Measurements from ENCODE around the gene RIF1.

Gene RIF1

DNA sequence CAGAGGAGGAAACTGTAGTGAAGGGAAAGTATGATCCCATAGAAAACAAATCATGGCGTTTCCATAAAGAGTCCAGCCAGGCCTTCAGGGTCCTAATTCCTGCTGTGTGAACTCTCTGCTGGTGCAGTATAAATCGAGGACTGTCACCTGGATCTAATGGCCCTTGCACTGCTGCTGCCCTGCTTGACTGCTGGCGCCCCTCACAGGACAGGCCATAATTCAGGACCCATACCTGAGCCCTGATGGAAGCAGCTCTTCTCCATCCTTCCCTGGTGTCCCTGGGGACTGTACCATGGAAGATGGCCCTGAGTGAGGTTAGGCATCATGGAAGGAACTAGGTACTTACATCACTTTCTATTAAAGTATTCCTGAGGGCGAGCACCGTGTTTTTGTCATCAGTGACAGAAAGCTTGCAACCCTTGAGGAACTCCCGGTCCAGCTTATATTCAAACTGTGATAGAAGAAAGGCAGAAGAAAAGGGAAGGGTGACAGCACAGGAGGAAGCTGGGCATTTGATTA lies 116.9 kb downstream of the RIF1 start:
- no peak for DNase-seq

Data from GF-D8 (cell line).